ENCODE measurements around the gene RASAL1.
"Not testable (repeated sequence)": the region's sequence is repeated elsewhere in the genome, so short reads cannot be mapped to it uniquely, and the experiment has no call there.

The RASAL1 gene

GRCh38 chr12:113138826-113139225 lies 3.3 kb upstream of the RASAL1 start:
- DNase-seq: no peak

GRCh38 chr12:113137861-113138783 lies 2.6 kb upstream of the RASAL1 start:
- DNase-seq: no peak

GRCh38 chr12:113136990-113137511 lies 1.5 kb upstream of the RASAL1 start:
- DNase-seq: no peak

GRCh38 chr12:113136128-113136989 lies 798 bp upstream of the RASAL1 start:
- DNase-seq: peak; percentile 41

GRCh38 chr12:113134521-113134951 lies 1.0 kb downstream of the RASAL1 start:
- DNase-seq: no peak

GRCh38 chr12:113134071-113134470 lies 1.5 kb downstream of the RASAL1 start:
- DNase-seq: no peak

GRCh38 chr12:113133666-113134065 lies 1.9 kb downstream of the RASAL1 start:
- no peak for DNase-seq

- no peak for DNase-seq
These were observed 2.5 kb downstream of the RASAL1 start for GRCh38 chr12:113133036-113133435.

- no peak for DNase-seq
These were observed 4.0 kb downstream of the RASAL1 start for GRCh38 chr12:113131556-113131955.

- DNase-seq: no peak
These were observed 5.0 kb downstream of the RASAL1 start for GRCh38 chr12:113130457-113131135.

GRCh38 chr12:113129664-113130456 lies 5.7 kb downstream of the RASAL1 start:
- no peak for DNase-seq

- no peak for DNase-seq
These were observed 6.5 kb downstream of the RASAL1 start for GRCh38 chr12:113128802-113129663.

- no peak for DNase-seq
These were observed 7.8 kb downstream of the RASAL1 start for GRCh38 chr12:113127791-113128199.

GRCh38 chr12:113120670-113121370 lies 14.7 kb downstream of the RASAL1 start:
- no peak for DNase-seq

GRCh38 chr12:113119980-113120669 lies 15.4 kb downstream of the RASAL1 start:
- DNase-seq: no peak

- no peak for DNase-seq
These were observed 17.4 kb downstream of the RASAL1 start for GRCh38 chr12:113118142-113118541.

GRCh38 chr12:113117684-113118083 lies 17.9 kb downstream of the RASAL1 start:
- not testable (repeated sequence) for DNase-seq

- DNase-seq: no peak
These were observed 18.7 kb downstream of the RASAL1 start for GRCh38 chr12:113116875-113117274.

GRCh38 chr12:113115455-113116126 lies 20.0 kb downstream of the RASAL1 start:
- no peak for DNase-seq
